Measurements from ENCODE around the gene KCNJ9. TPM values are rescaled to one million over a fixed set of nuclear protein-coding genes. Genes with fewer than 3 reads are reported as not detected.

KCNJ9 gene
- total RNA-seq, 1 experiment from 2014 or later = 0.09 TPM

GRCh38 chr1:160063176-160063575 lies 18.2 kb upstream of the KCNJ9 start:
- Histone ChIP-seq H2AFZ (ENCODE audit: low read length) (no peak overlapping the region), H3K79me2 (ENCODE audit: insufficient read depth, low read length) (no peaks in the 10 kb centered on the region), H2BK12ac (ENCODE audit: insufficient read length, low read depth, low read length) (no peak overlapping the region), H3K18ac (ENCODE audit: insufficient read length, low read depth, low read length) (no peak overlapping the region), H3T11ph (ENCODE audit: low read length) (no peak overlapping the region), H3K79me1 (ENCODE audit: insufficient read depth, low read depth, low read length, poor library complexity, severe bottlenecking) (no peaks in the 10 kb centered on the region), H3K23me2 (ENCODE audit: insufficient read length, low read depth, low read length, poor library complexity, severe bottlenecking) (no peaks in the 10 kb centered on the region), H3K23ac (ENCODE audit: insufficient read length, low read depth, low read length) (no peak overlapping the region), H3K9me3 (ENCODE audit: control insufficient read depth, low read depth, low read length) (no peaks in the 10 kb centered on the region), H2BK15ac (ENCODE audit: low read depth, low read length) (no peak overlapping the region), H3K9ac (ENCODE audit: extremely low read depth, insufficient read length, low read length) (no peak overlapping the region), H4K8ac (replicated peaks; ENCODE audit: insufficient read length, low read depth, low read length) (no peak overlapping the region), H2BK20ac (ENCODE audit: low read depth, low read length, poor library complexity, severe bottlenecking) (no peak overlapping the region), H3K27ac (ENCODE audit: insufficient read length, low read depth, low read length) (no peak overlapping the region), H4K91ac (ENCODE audit: insufficient read length, low read depth, low read length) (no peak overlapping the region), H3K4ac (ENCODE audit: low read depth, low read length) (no peak overlapping the region), H4K5ac (ENCODE audit: insufficient read length, low read depth, low read length) (no peak overlapping the region), H3K27me3 (ENCODE audit: insufficient read depth, low read length) (no peaks in the 10 kb centered on the region), H2BK120ac (ENCODE audit: low read depth, low read length, poor library complexity, severe bottlenecking) (no peak overlapping the region), H3K4me2 (ENCODE audit: insufficient read depth, insufficient read length, low read length) (no peak overlapping the region), H2BK5ac (ENCODE audit: insufficient read length, low read length) (no peak overlapping the region), H3K56ac (ENCODE audit: insufficient read length, low read depth, low read length) (no peak overlapping the region), H3K14ac (ENCODE audit: insufficient read depth, low read length) (no peak overlapping the region), H2AK5ac (ENCODE audit: insufficient read length, low read length) (no peak overlapping the region), H4K20me1 (ENCODE audit: control insufficient read depth, insufficient read depth, insufficient read length) (no peaks in the 10 kb centered on the region), H3K4me1 (ENCODE audit: insufficient read depth, low read length) (peaks cover 6% of the 10 kb centered on the region; the same call in 1 of the 2 replicates)
- peaks cover 35% of the 10 kb centered on the region for H3K27me3 Mint-ChIP-seq (ENCODE audit: low read depth)
- peak overlapping the region in 1 of 2 experiments; percentile 59; a peak in 1 of 5 replicates for H3K4me3 Mint-ChIP-seq
- no CpG with 5 or more reads among the region's 5 CpGs for WGBS (ENCODE audit: extremely low coverage, insufficient read length, low lambda C conversion rate)
- no peaks in the 10 kb centered on the region for H3K9me3 Mint-ChIP-seq
- no peaks in the 10 kb centered on the region for H3K36me3 Mint-ChIP-seq (ENCODE audit: insufficient read depth in 1 of 3, low read depth in 3 of 3)
- no peak for TF ChIP-seq CTCF (conservative IDR thresholded peaks at IDR 0.05)
- no peak overlapping the region for H3K27ac Mint-ChIP-seq
- H3K4me1 Mint-ChIP-seq = peaks cover 40 to 42% of the 10 kb centered on the region in 2 experiments
- no peak for DNase-seq
